Measurements from ENCODE around the gene RBPJ. TPM values are rescaled to one million over a fixed set of nuclear protein-coding genes. Genes with fewer than 3 reads are reported as not detected.
A peak's percentile ranks its signal among the peaks of the same experiment; 100 is the strongest.
"Not testable (repeated sequence)": the region's sequence is repeated elsewhere in the genome, so short reads cannot be mapped to it uniquely, and the experiment has no call there.

Gene RBPJ
- polyA plus RNA-seq, 12 donors, result 65.2 to 155 (median 93.0) TPM

- no peak for DNase-seq
These were observed 21.4 kb upstream of the RBPJ start for GRCh38 chr4:26299254-26299882.

GRCh38 chr4:26300314-26301307 lies 20.2 kb upstream of the RBPJ start:
- DNase-seq, result no peak

GRCh38 chr4:26302031-26302899 lies 18.5 kb upstream of the RBPJ start:
- DNase-seq, result no peak

- no peak for DNase-seq
These were observed 17.8 kb upstream of the RBPJ start for GRCh38 chr4:26303008-26303407.

GRCh38 chr4:26307037-26307800 lies 13.6 kb upstream of the RBPJ start:
- peak; percentile 64 for DNase-seq

- DNase-seq, result no peak
These were observed 12.2 kb upstream of the RBPJ start for GRCh38 chr4:26308568-26308967.

- DNase-seq, result no peak
These were observed 10.6 kb upstream of the RBPJ start for GRCh38 chr4:26310264-26310663.

- DNase-seq, result no peak
These were observed 9.2 kb upstream of the RBPJ start for GRCh38 chr4:26311633-26312032.

GRCh38 chr4:26315316-26315932 lies 5.4 kb upstream of the RBPJ start:
- DNase-seq, result not testable (repeated sequence)

- no peak for DNase-seq
These were observed 3.0 kb upstream of the RBPJ start for GRCh38 chr4:26317766-26318165.

- peak; percentile 98 for DNase-seq
These were observed 1.3 kb upstream of the RBPJ start for GRCh38 chr4:26319467-26319948.

GRCh38 chr4:26319949-26320537 lies 771 bp upstream of the RBPJ start:
- no peak for DNase-seq

GRCh38 chr4:26321373-26322221 lies 783 bp downstream of the RBPJ start:
- peak; percentile 61 for DNase-seq

- DNase-seq, result no peak
These were observed 1.5 kb downstream of the RBPJ start for GRCh38 chr4:26322346-26322745.

- peak; percentile 74 for DNase-seq
These were observed 3.0 kb downstream of the RBPJ start for GRCh38 chr4:26323821-26324220.

GRCh38 chr4:26325191-26325590 lies 4.4 kb downstream of the RBPJ start:
- no peak for DNase-seq

- no peak for DNase-seq
These were observed 6.0 kb downstream of the RBPJ start for GRCh38 chr4:26326791-26327190.

- DNase-seq, result peak; percentile 46
These were observed 9.5 kb downstream of the RBPJ start for GRCh38 chr4:26330186-26330787.

- DNase-seq, result no peak
These were observed 10.1 kb downstream of the RBPJ start for GRCh38 chr4:26330946-26331345.
